Activated naive CD4-positive, alpha-beta T cell treated with anti-CD3 and anti-CD28 coated beads, Interleukin-2, amount 50 U/mL, for 24 hours (primary cell): ENCODE results near the gene TRAF1.

ENCODE experiments used
- H3K27ac Mint-ChIP-seq: one replicate; pipeline ENCODE4 v1.8.0; 2021; ENCODE audit warnings: mild to moderate bottlenecking, mixed read lengths
- H3K27me3 Mint-ChIP-seq: one replicate; pipeline ENCODE4 v1.8.0; 2021; ENCODE audit warnings: mixed read lengths
- H3K36me3 Mint-ChIP-seq: one replicate; pipeline ENCODE4 v1.8.0; 2021; ENCODE audit warnings: mixed read lengths
- H3K4me1 Mint-ChIP-seq: one replicate; pipeline ENCODE4 v1.8.0; 2021; ENCODE audit warnings: mixed read lengths
- H3K4me3 Mint-ChIP-seq: one replicate; pipeline ENCODE4 v1.8.0; 2021; ENCODE audit warnings: mild to moderate bottlenecking, mixed read lengths
- H3K9me3 Mint-ChIP-seq: one replicate; pipeline ENCODE4 v1.8.0; 2021; ENCODE audit warnings: mixed read lengths

TRAF1 gene

DNA sequence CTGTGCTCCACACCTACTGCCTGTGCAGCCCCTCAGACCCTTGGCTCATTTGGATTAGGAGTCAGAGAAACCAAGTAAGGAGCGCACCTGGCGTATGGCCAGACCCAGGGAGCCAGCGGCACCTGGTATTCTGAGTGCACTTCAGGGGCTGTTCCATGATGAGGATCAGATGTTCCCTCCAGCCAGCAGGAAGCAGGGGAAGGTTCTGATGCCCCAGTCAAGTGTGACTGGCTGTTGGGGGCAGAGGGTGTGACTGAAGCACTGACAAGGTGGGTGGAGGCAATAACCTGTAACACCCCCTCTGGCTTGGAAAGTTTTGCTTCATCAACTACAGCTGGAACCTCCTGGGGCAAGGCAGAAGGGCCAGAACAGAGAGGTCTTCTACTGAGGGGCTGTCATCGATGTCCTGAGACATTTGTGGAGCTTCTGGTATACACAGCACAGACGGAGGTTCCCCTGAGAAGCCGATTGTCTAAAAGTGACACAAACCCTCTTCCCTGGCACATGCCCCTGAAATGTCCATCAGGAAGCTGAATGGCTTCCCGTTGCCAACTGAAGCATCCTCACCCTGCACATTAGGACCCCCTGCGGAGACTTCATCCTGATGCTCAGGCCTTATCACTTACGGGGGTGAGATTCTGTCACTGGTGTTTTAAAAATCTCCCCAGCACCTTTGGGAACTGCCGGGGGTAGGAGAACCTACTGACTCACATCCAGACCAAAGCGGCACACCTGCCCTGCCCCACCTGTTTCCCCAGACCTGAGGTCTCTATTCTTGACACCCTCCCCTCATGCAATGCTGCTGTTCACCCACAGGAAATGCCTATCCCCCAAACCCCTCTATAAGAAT, 21.1 kb downstream of the TRAF1 start:
- H3K4me1 Mint-ChIP-seq: peaks cover 91% of the 10 kb centered on the region
- H3K36me3 Mint-ChIP-seq: peaks cover 42% of the 10 kb centered on the region
- peak overlapping the region; percentile 54 for H3K4me3 Mint-ChIP-seq
- H3K27ac Mint-ChIP-seq: peak overlapping the region; percentile 85
- no peaks in the 10 kb centered on the region for H3K27me3 Mint-ChIP-seq
- H3K9me3 Mint-ChIP-seq: no peaks in the 10 kb centered on the region

DNA sequence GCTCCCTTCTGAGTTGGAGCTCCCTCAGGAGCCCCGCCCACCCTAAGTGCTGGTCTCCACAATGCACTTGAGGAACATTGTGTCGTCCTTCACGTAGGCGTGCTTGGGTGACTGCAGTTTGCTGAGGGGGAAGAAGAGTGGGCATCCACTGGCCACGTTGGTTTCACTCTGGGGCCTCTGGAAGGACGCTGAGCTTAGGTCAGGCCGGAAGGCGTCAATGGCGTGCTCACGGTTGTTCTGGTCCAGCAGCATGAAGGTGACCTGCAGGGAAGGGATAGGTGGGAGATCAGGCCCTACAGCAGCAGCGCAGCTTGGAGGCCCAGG, 21.7 kb downstream of the TRAF1 start:
- H3K4me1 Mint-ChIP-seq: peaks cover 91% of the 10 kb centered on the region
- peaks cover 38% of the 10 kb centered on the region for H3K36me3 Mint-ChIP-seq

DNA sequence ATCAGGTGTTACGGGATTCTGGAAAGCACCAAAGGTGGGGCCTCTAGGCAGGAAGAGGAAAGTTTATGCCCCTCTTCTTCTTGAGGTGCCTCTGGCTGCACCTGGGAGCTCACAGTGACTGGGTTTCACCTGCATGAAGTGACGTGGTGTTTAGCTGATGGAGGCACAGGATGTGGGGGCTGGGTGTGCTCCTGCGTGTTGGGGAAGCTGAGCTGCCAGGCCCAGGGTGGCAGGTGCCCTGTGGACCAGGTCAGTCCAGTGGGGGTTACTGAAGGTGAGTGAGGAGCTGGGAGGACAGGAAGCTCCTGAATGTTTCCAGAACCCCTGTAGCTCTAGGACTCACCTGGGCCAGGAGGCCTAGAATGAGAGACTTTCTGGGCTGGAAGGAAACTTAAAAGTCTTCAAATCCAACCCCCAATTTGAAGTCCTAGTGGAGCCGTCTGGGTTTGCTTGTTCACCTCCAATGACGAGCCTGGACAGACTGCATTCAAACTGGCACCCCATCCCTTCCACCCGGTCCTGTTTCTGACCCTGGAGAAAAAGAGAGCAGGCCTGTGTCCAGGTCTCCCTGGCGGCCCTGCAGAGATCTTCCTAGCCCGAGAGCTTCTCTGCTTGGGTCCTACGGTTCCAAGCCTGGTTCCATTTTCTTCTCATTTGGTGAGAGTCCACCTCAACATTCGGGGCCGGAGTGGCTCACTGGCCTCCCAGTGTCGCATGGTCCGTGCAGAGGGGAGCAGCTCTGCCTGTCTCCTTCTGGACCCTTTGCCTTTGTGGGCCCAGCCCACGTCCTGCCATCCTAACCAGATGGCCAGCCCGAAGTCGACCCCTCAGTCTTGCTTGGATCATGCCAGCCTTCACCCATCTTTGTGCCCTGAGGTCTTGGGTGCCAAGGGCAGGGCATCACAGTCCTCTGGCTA, 22.3 kb downstream of the TRAF1 start:
- Mint-ChIP-seq H3K27me3 (no peaks in the 10 kb centered on the region), H3K4me1 (peaks cover 90% of the 10 kb centered on the region), H3K36me3 (peaks cover 36% of the 10 kb centered on the region), H3K4me3 (peak overlapping the region; percentile 59), H3K27ac (peak overlapping the region; percentile 99), H3K9me3 (no peaks in the 10 kb centered on the region)

More for the DNA sequence above, 21.7 kb downstream of the TRAF1 start:
- Mint-ChIP-seq H3K27me3 (no peaks in the 10 kb centered on the region), H3K27ac (peak overlapping the region; percentile 82), H3K4me3 (peak overlapping the region; percentile 59), H3K9me3 (no peaks in the 10 kb centered on the region)

DNA sequence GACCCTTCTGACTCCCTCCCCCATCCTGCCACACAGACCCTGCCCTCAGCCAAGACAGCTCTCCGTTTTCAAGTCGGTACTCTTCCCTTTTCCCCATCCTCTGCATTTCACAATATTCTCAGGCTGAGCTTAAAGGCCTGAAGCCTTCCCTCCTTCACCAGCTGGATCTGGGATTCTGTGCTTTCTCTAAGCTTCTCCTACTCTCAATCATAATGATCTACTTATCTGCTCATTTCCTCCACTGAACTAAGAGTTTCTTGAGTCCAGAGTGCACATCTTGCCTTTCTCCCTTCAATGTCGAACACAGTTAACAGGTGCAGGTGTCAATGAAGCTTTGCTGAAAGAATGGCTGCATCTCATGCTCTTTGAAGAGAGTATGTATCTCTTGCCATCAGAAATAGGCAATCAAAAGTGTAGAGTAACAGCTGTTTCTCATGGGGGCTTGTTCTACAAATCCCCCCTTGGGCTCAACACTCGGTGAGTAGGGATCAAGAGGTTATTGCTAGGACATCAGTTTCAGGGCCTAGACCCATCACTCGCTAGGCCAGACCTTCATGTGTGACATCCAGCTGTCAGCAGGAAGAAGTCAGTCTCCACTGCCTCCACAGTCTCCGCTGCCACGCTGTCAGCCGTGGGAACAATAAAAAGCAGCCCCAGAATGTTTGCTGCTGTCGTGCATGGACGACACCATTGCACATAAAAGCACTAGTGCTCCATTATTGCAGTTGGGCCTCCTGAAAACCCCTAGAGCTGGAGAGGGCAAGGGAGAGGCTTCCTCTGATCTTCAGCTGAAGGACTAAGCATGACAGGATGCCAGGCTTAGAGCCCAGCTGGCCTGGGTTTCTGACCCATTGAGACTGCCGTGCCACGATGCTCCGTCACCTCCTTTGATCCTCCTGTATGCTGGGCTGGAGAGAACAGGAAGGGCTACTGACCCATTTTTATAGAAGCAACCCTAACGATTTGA, 23.7 kb downstream of the TRAF1 start:
- H3K27ac Mint-ChIP-seq: peak overlapping the region; percentile 99
- peak overlapping the region; percentile 56 for H3K4me3 Mint-ChIP-seq
- H3K4me1 Mint-ChIP-seq: peaks cover 90% of the 10 kb centered on the region
- H3K27me3 Mint-ChIP-seq: no peaks in the 10 kb centered on the region
- peaks cover 32% of the 10 kb centered on the region for H3K36me3 Mint-ChIP-seq
- no peaks in the 10 kb centered on the region for H3K9me3 Mint-ChIP-seq

GRCh38 chr9:120901755-120902568, 24.6 kb downstream of the TRAF1 start:
- Mint-ChIP-seq H3K4me1 (peaks cover 88% of the 10 kb centered on the region), H3K4me3 (peak overlapping the region; percentile 44), H3K27me3 (no peaks in the 10 kb centered on the region), H3K9me3 (no peaks in the 10 kb centered on the region), H3K27ac (peak overlapping the region; percentile 99), H3K36me3 (peaks cover 26% of the 10 kb centered on the region)

- no peaks in the 10 kb centered on the region for H3K27me3 Mint-ChIP-seq
- peak overlapping the region; percentile 93 for H3K27ac Mint-ChIP-seq
- H3K4me1 Mint-ChIP-seq: peaks cover 82% of the 10 kb centered on the region
- H3K4me3 Mint-ChIP-seq: peak overlapping the region; percentile 60
- H3K9me3 Mint-ChIP-seq: no peaks in the 10 kb centered on the region
- peaks cover 22% of the 10 kb centered on the region for H3K36me3 Mint-ChIP-seq
Measured at GRCh38 chr9:120900824-120901223, 25.8 kb downstream of the TRAF1 start.

- Mint-ChIP-seq H3K9me3 (no peaks in the 10 kb centered on the region), H3K36me3 (peaks cover 14% of the 10 kb centered on the region), H3K27me3 (no peaks in the 10 kb centered on the region), H3K4me3 (no peak overlapping the region), H3K4me1 (peaks cover 78% of the 10 kb centered on the region), H3K27ac (peak overlapping the region; percentile 93)
Measured at GRCh38 chr9:120899490-120900068, 27.0 kb downstream of the TRAF1 start.

GRCh38 chr9:120898396-120898795, 28.2 kb downstream of the TRAF1 start:
- H3K27ac Mint-ChIP-seq: peak overlapping the region; percentile 35
- H3K36me3 Mint-ChIP-seq: peaks cover 14% of the 10 kb centered on the region
- H3K4me3 Mint-ChIP-seq: peak overlapping the region; percentile 15
- peaks cover 75% of the 10 kb centered on the region for H3K4me1 Mint-ChIP-seq
- H3K27me3 Mint-ChIP-seq: no peaks in the 10 kb centered on the region
- no peaks in the 10 kb centered on the region for H3K9me3 Mint-ChIP-seq

GRCh38 chr9:120895951-120896350, 30.6 kb downstream of the TRAF1 start:
- H3K27ac Mint-ChIP-seq: no peak overlapping the region
- no peak overlapping the region for H3K4me3 Mint-ChIP-seq
- H3K36me3 Mint-ChIP-seq: peaks cover 9% of the 10 kb centered on the region
- peaks cover 77% of the 10 kb centered on the region for H3K4me1 Mint-ChIP-seq
- no peaks in the 10 kb centered on the region for H3K9me3 Mint-ChIP-seq
- H3K27me3 Mint-ChIP-seq: no peaks in the 10 kb centered on the region

GRCh38 chr9:120894321-120895148, 32.1 kb downstream of the TRAF1 start:
- peaks cover 77% of the 10 kb centered on the region for H3K4me1 Mint-ChIP-seq
- H3K36me3 Mint-ChIP-seq: peaks cover 6% of the 10 kb centered on the region
- H3K27me3 Mint-ChIP-seq: no peaks in the 10 kb centered on the region
- peak overlapping the region; percentile 98 for H3K27ac Mint-ChIP-seq
- no peaks in the 10 kb centered on the region for H3K9me3 Mint-ChIP-seq
- H3K4me3 Mint-ChIP-seq: no peak overlapping the region

DNA sequence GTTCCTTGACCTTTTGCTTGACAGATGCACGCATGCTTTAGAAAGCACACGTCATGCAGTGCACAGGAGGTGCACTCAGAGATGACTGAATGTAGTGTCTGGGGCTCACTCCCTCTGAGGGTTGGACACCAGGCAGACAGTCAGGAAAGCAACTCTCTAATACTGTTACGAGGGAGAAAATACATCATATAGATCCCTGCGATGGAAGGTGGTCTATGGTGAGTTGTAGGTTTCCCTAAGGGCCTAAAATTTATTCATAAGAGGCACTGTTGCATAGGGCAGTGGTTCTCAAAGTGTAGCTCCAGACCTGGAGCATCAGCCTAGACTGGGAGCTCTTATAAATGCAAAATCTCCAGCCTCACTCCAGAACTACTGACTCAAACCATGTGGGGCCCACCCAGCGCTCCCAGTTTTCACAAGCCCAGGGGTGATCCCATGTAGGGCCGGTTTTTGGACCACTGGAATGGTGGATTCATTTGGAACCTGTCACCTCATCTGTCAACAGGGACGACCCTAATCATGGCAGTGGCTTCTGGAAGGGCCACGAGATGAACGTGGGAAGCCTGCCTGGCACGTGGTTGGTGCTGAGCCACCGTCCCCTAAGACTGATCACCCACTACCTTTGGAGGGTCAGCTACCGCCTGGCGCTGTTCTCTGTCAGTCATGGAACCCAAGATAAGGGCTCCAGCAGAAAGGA, 32.8 kb downstream of the TRAF1 start:
- Mint-ChIP-seq H3K27me3 (no peaks in the 10 kb centered on the region), H3K27ac (peak overlapping the region; percentile 98), H3K4me3 (peak overlapping the region; percentile 75), H3K4me1 (peaks cover 84% of the 10 kb centered on the region), H3K36me3 (peaks cover 6% of the 10 kb centered on the region), H3K9me3 (no peaks in the 10 kb centered on the region)

GRCh38 chr9:120892748-120893610, 33.6 kb downstream of the TRAF1 start:
- H3K4me3 Mint-ChIP-seq: peak overlapping the region; percentile 75
- H3K36me3 Mint-ChIP-seq: peaks cover 6% of the 10 kb centered on the region
- no peaks in the 10 kb centered on the region for H3K9me3 Mint-ChIP-seq

More at GRCh38 chr9:120892748-120893610, 33.6 kb downstream of the TRAF1 start:
- Mint-ChIP-seq H3K27ac (peak overlapping the region; percentile 98), H3K27me3 (no peaks in the 10 kb centered on the region), H3K4me1 (peaks cover 83% of the 10 kb centered on the region)
